ENCODE measurements around the gene SPRYD4.

DNA sequence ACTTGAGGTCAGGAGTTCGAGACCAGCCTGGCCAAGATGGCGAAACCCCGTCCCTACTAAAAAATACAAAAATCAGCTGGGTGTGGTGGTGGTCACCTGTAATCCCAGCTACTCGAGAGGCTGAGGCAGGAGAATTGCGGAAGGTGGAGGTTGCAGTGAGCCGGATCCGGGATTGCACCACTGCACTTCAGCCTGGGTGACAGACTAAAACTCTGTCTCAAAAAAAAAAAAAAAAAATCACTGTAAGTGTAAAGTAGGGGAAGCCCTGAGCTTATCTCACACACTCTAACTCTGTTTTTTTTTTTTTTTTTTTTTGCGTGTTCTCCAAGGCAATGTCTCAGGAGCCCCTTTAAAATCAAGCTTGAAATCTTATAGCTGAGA is 52.8 kb downstream of the SPRYD4 start:
- TF ChIP-seq, protein P1, sequence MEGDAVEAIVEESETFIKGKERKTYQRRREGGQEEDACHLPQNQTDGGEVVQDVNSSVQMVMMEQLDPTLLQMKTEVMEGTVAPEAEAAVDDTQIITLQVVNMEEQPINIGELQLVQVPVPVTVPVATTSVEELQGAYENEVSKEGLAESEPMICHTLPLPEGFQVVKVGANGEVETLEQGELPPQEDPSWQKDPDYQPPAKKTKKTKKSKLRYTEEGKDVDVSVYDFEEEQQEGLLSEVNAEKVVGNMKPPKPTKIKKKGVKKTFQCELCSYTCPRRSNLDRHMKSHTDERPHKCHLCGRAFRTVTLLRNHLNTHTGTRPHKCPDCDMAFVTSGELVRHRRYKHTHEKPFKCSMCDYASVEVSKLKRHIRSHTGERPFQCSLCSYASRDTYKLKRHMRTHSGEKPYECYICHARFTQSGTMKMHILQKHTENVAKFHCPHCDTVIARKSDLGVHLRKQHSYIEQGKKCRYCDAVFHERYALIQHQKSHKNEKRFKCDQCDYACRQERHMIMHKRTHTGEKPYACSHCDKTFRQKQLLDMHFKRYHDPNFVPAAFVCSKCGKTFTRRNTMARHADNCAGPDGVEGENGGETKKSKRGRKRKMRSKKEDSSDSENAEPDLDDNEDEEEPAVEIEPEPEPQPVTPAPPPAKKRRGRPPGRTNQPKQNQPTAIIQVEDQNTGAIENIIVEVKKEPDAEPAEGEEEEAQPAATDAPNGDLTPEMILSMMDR (IDR thresholded peaks at IDR 0.05; ENCODE audit: low read length): no peak
- TF ChIP-seq EZH2 (IDR thresholded peaks at IDR 0.05; ENCODE audit: borderline replicate concordance, low read length): no peak

Data from OCI-LY1 (cell line).